ENCODE measurements around the gene PLIN1.

GRCh38 chr15:89704411-89704810 lies 25.2 kb upstream of the PLIN1 start:
- TF ChIP-seq EZH2 (IDR thresholded peaks at IDR 0.05; ENCODE audit: borderline replicate concordance, low read depth, low read length, severe bottlenecking) (no peak), CTCF (IDR thresholded peaks at IDR 0.05; ENCODE audit: borderline replicate concordance, extremely low read depth, low read length, poor library complexity, severe bottlenecking) (no peak)

Data from DND-41 (cell line).